Measurements from ENCODE around the gene PCNX2. TPM values are rescaled to one million over a fixed set of nuclear protein-coding genes. Genes with fewer than 3 reads are reported as not detected.

PCNX2 gene
- total RNA-seq, 1 experiment from 2014 or later = 15.3 TPM

- ChIA-PET RAD21 (ENCODE audit: low non-redundant PET in 1 of 2, low total read pairs in 2 of 2, uncharacterized antibody in 2 of 2, unreplicated experiment in 2 of 2) (no interaction called here), CTCF (interaction anchor here (1.1 to 1.6 kb wide), 5 partner anchors 78 to 1006 kb away, joined by 3 to 7 read pairs (median 3); no protein-coding TSS in a partner anchor), POLR2A (no interaction called here)
- peak overlapping the region; percentile 97 for H2AFZ ChIP-seq (ENCODE audit: low read depth, low read length, poor library complexity, severe bottlenecking)
- DNase-seq (ENCODE audit: low read depth, low spot score) = no peak
- no peaks in the 10 kb centered on the region for H3K9me2 ChIP-seq (ENCODE audit: insufficient read depth)
- intact Hi-C loops (cut with micrococcal nuclease) = loop anchor here (2.0 to 10.0 kb wide), 9 partner anchors 63 to 1010 kb away; no protein-coding TSS in a partner anchor
- H3K4me3 ChIP-seq (replicated peaks in 1 of 2; ENCODE audit: low read depth in 1 of 2, low read length in 2 of 2) = no peak overlapping the region
- no TSS peak for BruUV-seq (replicated peaks)
- H3K79me2 ChIP-seq (ENCODE audit: insufficient read depth, low read length) = no peaks in the 10 kb centered on the region
- H3K27ac ChIP-seq (ENCODE audit: low read depth, low read length) = no peak overlapping the region
- no peaks in the 10 kb centered on the region for H3K4me1 ChIP-seq (ENCODE audit: control insufficient read depth in 1 of 2, insufficient read depth in 2 of 2, low read length in 2 of 2)
- H3K36me3 ChIP-seq (ENCODE audit: control insufficient read depth in 1 of 2, insufficient read depth in 2 of 2, low read length in 2 of 2) = no peaks in the 10 kb centered on the region
- peak overlapping the region; percentile 7; the same call in 1 of the 2 replicates for H3K4me2 ChIP-seq (ENCODE audit: low read length)
- H3K27me3 ChIP-seq (ENCODE audit: insufficient read depth, low read length) = no peaks in the 10 kb centered on the region
- no peak overlapping the region for H3K9ac ChIP-seq (ENCODE audit: low read length)
- peak; percentile 80 for ATAC-seq
- no peak for TF ChIP-seq FOSL1 (IDR thresholded peaks at IDR 0.05; ENCODE audit: low read depth)
- no peak for TF ChIP-seq EZH2 (IDR thresholded peaks at IDR 0.05)
- no peak for TF ChIP-seq ZBTB33 (IDR thresholded peaks at IDR 0.05; ENCODE audit: extremely low read depth, insufficient replicate concordance, low read length)
- TF ChIP-seq CTCF (IDR thresholded peaks at IDR 0.05 in 2 of 3, conservative IDR thresholded peaks at IDR 0.05 in 1 of 3; ENCODE audit: borderline replicate concordance in 1 of 3, insufficient read depth in 1 of 3, low read depth in 2 of 3, low read length in 2 of 3) = peak; percentile 68 to 83 (median 69); a peak in 5 of 6 replicates
- TF ChIP-seq ZNF274 (IDR thresholded peaks at IDR 0.05; ENCODE audit: low read depth, low read length) = no peak
- TF ChIP-seq POLR2A (IDR thresholded peaks at IDR 0.05; ENCODE audit: borderline replicate concordance, extremely low read depth, insufficient read depth, insufficient read length) = no peak
- TF ChIP-seq RAD21 (IDR thresholded peaks at IDR 0.05; ENCODE audit: low read depth) = peak; percentile 91
- TF ChIP-seq ZFX (IDR thresholded peaks at IDR 0.05) = no peak
- no peak for TF ChIP-seq SP1 (IDR thresholded peaks at IDR 0.05; ENCODE audit: low read depth)
- no peak for TF ChIP-seq ATF3 (IDR thresholded peaks at IDR 0.05)
- TF ChIP-seq SRF (IDR thresholded peaks at IDR 0.05; ENCODE audit: low read depth) = no peak
- 0 out of 2 replicates have a peak, but pooled peaks have one; percentile 16 for TF ChIP-seq MAX (IDR thresholded peaks at IDR 0.05)
- H4K20me1 ChIP-seq (ENCODE audit: insufficient read depth) = no peaks in the 10 kb centered on the region
- no peaks in the 10 kb centered on the region for H3K9me3 ChIP-seq (ENCODE audit: control insufficient read depth in 1 of 2, insufficient read depth in 1 of 2, low read depth in 1 of 2, low read length in 2 of 2)
These were observed 9.1 kb upstream of the PCNX2 start for GRCh38 chr1:233304489-233305102.

Measured in HCT116 (cell line).